Upper lobe of left lung (tissue), 4 donors: ENCODE data around the gene ACYP1.

Experiments
- POLR2A ChIP-seq, 4 donors: fragments of 450-650 bp; IDR thresholded peaks; one replicate each; pipeline ENCODE4 v1.5.1; 2016 to 2017; ENCODE audit warnings: antibody characterized with exemption in 4 of 4, mild to moderate bottlenecking in 2 of 4
- POLR2AphosphoS5 ChIP-seq, 2 donors: sonication (generic); formaldehyde crosslinking; IDR thresholded peaks; one replicate each; pipeline ENCODE4 v1.5.1; 2017; ENCODE audit warnings: antibody characterized with exemption in 2 of 2
- TF ChIP-seq, protein P1 (sequence below), 6 experiments: fragments of 450-650 bp in 4 of 6; fragments of 200-600 bp in 2 of 6; sonication (generic) in 2 of 6; IDR thresholded peaks; one replicate each; pipeline ENCODE4 v1.5.1; 2016 to 2019; ENCODE audit warnings: antibody characterized with exemption in 6 of 6

- TF ChIP-seq, protein P1, sequence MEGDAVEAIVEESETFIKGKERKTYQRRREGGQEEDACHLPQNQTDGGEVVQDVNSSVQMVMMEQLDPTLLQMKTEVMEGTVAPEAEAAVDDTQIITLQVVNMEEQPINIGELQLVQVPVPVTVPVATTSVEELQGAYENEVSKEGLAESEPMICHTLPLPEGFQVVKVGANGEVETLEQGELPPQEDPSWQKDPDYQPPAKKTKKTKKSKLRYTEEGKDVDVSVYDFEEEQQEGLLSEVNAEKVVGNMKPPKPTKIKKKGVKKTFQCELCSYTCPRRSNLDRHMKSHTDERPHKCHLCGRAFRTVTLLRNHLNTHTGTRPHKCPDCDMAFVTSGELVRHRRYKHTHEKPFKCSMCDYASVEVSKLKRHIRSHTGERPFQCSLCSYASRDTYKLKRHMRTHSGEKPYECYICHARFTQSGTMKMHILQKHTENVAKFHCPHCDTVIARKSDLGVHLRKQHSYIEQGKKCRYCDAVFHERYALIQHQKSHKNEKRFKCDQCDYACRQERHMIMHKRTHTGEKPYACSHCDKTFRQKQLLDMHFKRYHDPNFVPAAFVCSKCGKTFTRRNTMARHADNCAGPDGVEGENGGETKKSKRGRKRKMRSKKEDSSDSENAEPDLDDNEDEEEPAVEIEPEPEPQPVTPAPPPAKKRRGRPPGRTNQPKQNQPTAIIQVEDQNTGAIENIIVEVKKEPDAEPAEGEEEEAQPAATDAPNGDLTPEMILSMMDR (IDR thresholded peaks at IDR 0.05): no peak
- TF ChIP-seq POLR2A (IDR thresholded peaks at IDR 0.05): no peak
- TF ChIP-seq POLR2AphosphoS5 (IDR thresholded peaks at IDR 0.05): no peak
Observed at GRCh38 chr14:75109877-75110276, 46.1 kb upstream of the ACYP1 start.
